Panc1 (cell line): ENCODE measurements around the gene PIBF1. TPM values are rescaled to one million over a fixed set of nuclear protein-coding genes. Genes with fewer than 3 reads are reported as not detected.

Experiments used
- ATAC-seq: fragments of 200-7000 bp; cut with Tn5 transposase; 2 replicates; pipeline ENCODE4 v1.9.1; 2020; ENCODE audit warnings: mild to moderate bottlenecking, moderate library complexity
- BruUV-seq: library from RNA; stranded (reverse); fragments of 400-500 nt; replicated peaks from 2 replicates; lab custom pipeline; 2021; lab: Mats Ljungman, UMichigan
- CTCF ChIA-PET: fragments of 300-600 bp; sonication (Branson Sonifier 250); formaldehyde crosslinking; loops from one replicate; lab custom pipeline; 2022; ENCODE audit warnings: antibody characterized with exemption; lab: Charles Lee
- POLR2A ChIA-PET: fragments of 300-600 bp; sonication (Branson Sonifier 250); formaldehyde crosslinking; loops from one replicate; lab custom pipeline; 2022; ENCODE audit warnings: antibody characterized with exemption; lab: Charles Lee
- DNase-seq: peaks from one replicate; pipeline ENCODE4 v3.0.0-alpha.2; 2010; ENCODE audit warnings: low read depth, low spot score
- H3K27ac ChIP-seq: 2 replicates; pipeline ENCODE4 v1.5.1; 2011; ENCODE audit warnings: mild to moderate bottlenecking, low read length, inconsistent platforms
- H3K27me3 ChIP-seq: fragments of 200-500 bp; sonication (Bioruptor generic); 2 replicates; pipeline ENCODE4 v1.6.0; 2014; ENCODE audit warnings: low read length, inconsistent platforms; ENCODE audit not compliant: control insufficient read depth, insufficient read depth
- H3K36me3 ChIP-seq: fragments of 200-500 bp; sonication (Bioruptor generic); 2 replicates; pipeline ENCODE4 v1.5.1; 2014; ENCODE audit warnings: inconsistent platforms, mild to moderate bottlenecking, low read length, moderate library complexity; ENCODE audit not compliant: control insufficient read depth, insufficient read depth
- H3K4me1 ChIP-seq: 2 replicates; pipeline ENCODE4 v1.5.1; 2011; ENCODE audit warnings: inconsistent platforms, mild to moderate bottlenecking, low read length, moderate library complexity; ENCODE audit not compliant: control insufficient read depth, insufficient read depth
- H3K4me3 ChIP-seq, 2 experiments: 2 replicates each; pipeline ENCODE4 v1.5.1; 2011 to 2012; ENCODE audit warnings: low read depth in 2 of 2, low read length in 2 of 2, mild to moderate bottlenecking in 2 of 2, inconsistent platforms in 1 of 2, moderate library complexity in 1 of 2
- H3K9me3 ChIP-seq: fragments of 200-500 bp; sonication (Bioruptor generic); 2 replicates; pipeline ENCODE4 v1.5.1; 2014; ENCODE audit warnings: low read depth, mild to moderate bottlenecking, inconsistent platforms, low read length, moderate library complexity; ENCODE audit not compliant: control insufficient read depth, insufficient read depth
- CTCF ChIP-seq: fragments of 450-650 bp; IDR thresholded peaks from 2 replicates; pipeline ENCODE4 v1.5.1; 2017; ENCODE audit warnings: mild to moderate bottlenecking
- POLR2AphosphoS5 ChIP-seq: IDR thresholded peaks from 2 replicates; pipeline ENCODE4 v1.6.1; 2012; ENCODE audit warnings: mild to moderate bottlenecking, low read depth, low read length, moderate library complexity
- REST ChIP-seq, 2 experiments: IDR thresholded peaks; 2 replicates each; pipeline ENCODE4 v1.6.1; 2011 to 2012; ENCODE audit warnings: low read depth in 2 of 2, control low read depth in 1 of 2, low read length in 1 of 2, mild to moderate bottlenecking in 1 of 2, moderate library complexity in 1 of 2; ENCODE audit not compliant: insufficient read depth in 1 of 2
- SIN3A ChIP-seq: IDR thresholded peaks from 2 replicates; pipeline ENCODE4 v1.6.1; 2012; ENCODE audit warnings: low read depth, mild to moderate bottlenecking, low read length, moderate library complexity, borderline replicate concordance; ENCODE audit not compliant: insufficient read depth
- TCF7L2 ChIP-seq: IDR thresholded peaks from 2 replicates; pipeline ENCODE4 v1.6.1; 2011; ENCODE audit warnings: mild to moderate bottlenecking, low read depth, low read length, inconsistent platforms
- in situ Hi-C: cut with HindIII; loops from 2 replicates; pipeline ENCODE4 v1.10.0; 2016; ENCODE audit warnings: low sequenced_read_pairs, low pct_unique_long_range_greater_than_20kb
- intact Hi-C: fragments of 100-400 bp; cut with micrococcal nuclease; formaldehyde crosslinking; loops from one replicate; pipeline ENCODE4 v1.10.0; 2022; ENCODE audit not compliant: unreplicated experiment
- total RNA-seq: library from RNA; stranded (reverse); gene quantifications from one replicate; pipeline ENCODE4 v1.2.1, GENCODE V29; 2021; ENCODE audit not compliant: unreplicated experiment

The PIBF1 gene
- total RNA-seq, 1 experiment from 2014 or later = 11.7 TPM

- H3K4me1 ChIP-seq = peaks cover 6% of the 10 kb centered on the region
- in situ Hi-C loops = no loop called here
- peak within 1 kb of the TSS; percentile 56 to 73 for H3K4me3 ChIP-seq
- TF ChIP-seq SIN3A (peak; percentile 84; the same call in 1 of the 2 replicates), TCF7L2 (no peak)
- no TSS peak for BruUV-seq
- no peak within 1 kb of the TSS for H3K27ac ChIP-seq
- ChIA-PET CTCF (no interaction called here), POLR2A (no interaction called here)
- no peaks in the 10 kb centered on the region for H3K9me3 ChIP-seq
- ATAC-seq (peak; percentile 99), DNase-seq (no peak)
- intact Hi-C loops = no loop called here
- H3K36me3 ChIP-seq = peaks cover 2% of the 10 kb centered on the region; the same call in 1 of the 2 replicates
- H3K27me3 ChIP-seq = peaks cover 2% of the 10 kb centered on the region; the same call in 1 of the 2 replicates
Observed at GRCh38 chr13:73058736-73059459, 277.0 kb downstream of the PIBF1 start, which contains the start of gene KLF5. Gene KLF5 (plus strand): TSS chr13:73059005. CDS start chr13:73059328, 323 bp downstream.

- peaks cover 6% of the 10 kb centered on the region for H3K4me1 ChIP-seq
- peak; percentile 69 for TF ChIP-seq CTCF
- TF ChIP-seq POLR2AphosphoS5 = no peak
- BruUV-seq = no TSS peak
- H3K9me3 ChIP-seq = no peaks in the 10 kb centered on the region
- intact Hi-C loops (no loop called here), in situ Hi-C loops (no loop called here)
- peaks cover 2% of the 10 kb centered on the region; the same call in 1 of the 2 replicates for H3K27me3 ChIP-seq
- H3K4me3 ChIP-seq = peak overlapping the region; percentile 56 to 73
- ATAC-seq (peak; percentile 75), DNase-seq (no peak)
- H3K27ac ChIP-seq = no peak overlapping the region
- CTCF ChIA-PET = no interaction called here
- peaks cover 2% of the 10 kb centered on the region; the same call in 1 of the 2 replicates for H3K36me3 ChIP-seq
- POLR2A ChIA-PET = no interaction called here
Observed at GRCh38 chr13:73059460-73060250, 277.7 kb downstream of the PIBF1 start.

GRCh38 chr13:73060251-73061160 is 278.6 kb downstream of the PIBF1 start:
- intact Hi-C loops (no loop called here), in situ Hi-C loops (no loop called here)
- Histone ChIP-seq H3K27me3 (peaks cover 2% of the 10 kb centered on the region; the same call in 1 of the 2 replicates), H3K9me3 (no peaks in the 10 kb centered on the region), H3K36me3 (peaks cover 2% of the 10 kb centered on the region; the same call in 1 of the 2 replicates), H3K27ac (no peak overlapping the region), H3K4me3 (peak overlapping the region; percentile 56 to 58), H3K4me1 (peaks cover 6% of the 10 kb centered on the region)
- BruUV-seq = TSS peak; percentile 60
- ATAC-seq (no peak), DNase-seq (no peak)
- CTCF ChIA-PET = no interaction called here
- TF ChIP-seq TCF7L2 (no peak), REST (IDR thresholded peaks at IDR 0.05; ENCODE audit: insufficient read depth in 1 of 2, low read depth in 2 of 2, low read length in 1 of 2) (no peak), POLR2AphosphoS5 (no peak), SIN3A (no peak), CTCF (no peak)
- POLR2A ChIA-PET = no interaction called here
